Heart left ventricle (tissue), 13 donors: ENCODE data around the gene PRKAG2.

Experiments
- CTCF ChIP-seq, 12 donors: fragments of 200-600 bp; sonication (generic) in 4 of 12; IDR thresholded peaks; one replicate each; pipeline versions ENCODE4 v1.5.0 to v1.8.0; 2018 to 2022; ENCODE audit warnings: antibody characterized with exemption in 12 of 12, mild to moderate bottlenecking in 5 of 12
- POLR2A ChIP-seq, 2 donors: fragments of 450-650 bp; IDR thresholded peaks; one replicate each; pipeline ENCODE4 v1.6.1; 2017; ENCODE audit warnings: antibody characterized with exemption in 2 of 2, mild to moderate bottlenecking in 2 of 2, moderate library complexity in 2 of 2
- donor health status: ischemic (EF 13 %, LVEDD 7.1; RV severe dilation, severe dysfunction).
- donor health status: DM: no; HTN: yes; CAD: no.
- donor health status: DM: no; HTN: no; CAD: no.
- donor health status: ischemic (EF 25% LVEDD 6.9; RV normal size, moderate dysfunction).
- donor health status: ischemic (EF 25% LVEDD 5.7; RV mildly dilated, moderate dysfunction).
- donor health status: ischemic (EF 35%, LVEDD 5.7; RV mildly dilated, moderate dysfunction).
- donor health status: nonischemic (EF 11% LVEDD 7.7; RV severe dilation, severe dysfunction).
- donor health status: DM: yes; HTN: yes; CAD: no.
- donor health status: PGD.
- donor health status: ischemic (EF 29% LVEDD 5.4; RV normal size, mild dysfunction).
- donor health status: nonischemic (EF 23%, LVEDD 6.1; RV moderate dilation, normal function).

GRCh38 chr7:151756866-151757265, 120.0 kb downstream of the PRKAG2 start:
- TF ChIP-seq CTCF (IDR thresholded peaks at IDR 0.05), result no peak
- no peak for TF ChIP-seq POLR2A (IDR thresholded peaks at IDR 0.05)
